Liver (tissue), 9 donors: ENCODE results near the gene HTR5A. TPM values are rescaled to one million over a fixed set of nuclear protein-coding genes. Genes with fewer than 3 reads are reported as not detected.

Experiments
- DNase-seq: peaks from one replicate; pipeline ENCODE4 v3.0.0-alpha.2; 2017; ENCODE audit warnings: low spot score
- H3K27ac ChIP-seq, 2 donors: one replicate each; pipeline ENCODE4 v1.7.0; 2013; ENCODE audit warnings: inconsistent platforms in 2 of 2, low read length in 2 of 2, control low read depth in 1 of 2, low read depth in 1 of 2, mild to moderate bottlenecking in 1 of 2
- H3K27me3 ChIP-seq, 4 donors: one replicate each; pipeline versions ENCODE4 v1.6.1 to v1.7.0; 2013; ENCODE audit warnings: low read length in 3 of 4, inconsistent platforms in 1 of 4, mild to moderate bottlenecking in 1 of 4, moderate library complexity in 1 of 4; ENCODE audit not compliant: control insufficient read depth in 4 of 4, insufficient read depth in 4 of 4
- H3K36me3 ChIP-seq, 4 donors: one replicate each; pipeline versions ENCODE4 v1.6.1 to v1.7.0; 2013; ENCODE audit warnings: low read length in 3 of 4, mild to moderate bottlenecking in 3 of 4, low read depth in 1 of 4, moderate library complexity in 1 of 4; ENCODE audit not compliant: control insufficient read depth in 4 of 4, insufficient read depth in 3 of 4
- H3K4me1 ChIP-seq, 4 donors: one replicate each; pipeline versions ENCODE4 v1.6.1 to v1.7.0; 2013; ENCODE audit warnings: low read length in 3 of 4, mild to moderate bottlenecking in 3 of 4, moderate library complexity in 1 of 4; ENCODE audit not compliant: control insufficient read depth in 4 of 4, insufficient read depth in 4 of 4
- H3K4me3 ChIP-seq, 3 donors: one replicate each; pipeline versions ENCODE4 v1.6.1 to v1.7.0; 2013; ENCODE audit warnings: low read length in 3 of 3, control low read depth in 1 of 3, low read depth in 1 of 3, mild to moderate bottlenecking in 1 of 3
- H3K9ac ChIP-seq, 2 donors: one replicate each; pipeline ENCODE4 v1.7.0; 2013; ENCODE audit warnings: low read length in 2 of 2, mild to moderate bottlenecking in 2 of 2, moderate library complexity in 2 of 2, control low read depth in 1 of 2, low read depth in 1 of 2
- H3K9me3 ChIP-seq, 4 donors: one replicate each; pipeline versions ENCODE4 v1.6.1 to v1.7.0; 2013; ENCODE audit warnings: low read length in 3 of 4; ENCODE audit not compliant: control insufficient read depth in 4 of 4
- ATF3 ChIP-seq: IDR thresholded peaks from 2 replicates; pipeline ENCODE4 v1.6.1; 2016; ENCODE audit warnings: antibody characterized with exemption
- CTCF ChIP-seq: fragments of 150-350 bp; IDR thresholded peaks from 2 replicates; pipeline ENCODE4 v1.5.1; 2017; ENCODE audit warnings: improper control_type of control experiment, low read depth, low read length; ENCODE audit not compliant: missing input control
- EGR1 ChIP-seq, 2 donors: IDR thresholded peaks; 2 replicates each; pipeline ENCODE4 v1.6.1; 2016 to 2018; ENCODE audit warnings: antibody characterized with exemption in 2 of 2, low read depth in 2 of 2
- FOXA1 ChIP-seq: IDR thresholded peaks from 2 replicates; pipeline ENCODE4 v1.6.1; 2016; ENCODE audit warnings: antibody characterized with exemption
- FOXA2 ChIP-seq: IDR thresholded peaks from 2 replicates; pipeline ENCODE4 v1.6.1; 2016; ENCODE audit warnings: antibody characterized with exemption
- GABPA ChIP-seq, 2 donors: IDR thresholded peaks in 1 of 2; conservative IDR thresholded peaks in 1 of 2; 2 replicates each; pipeline ENCODE4 v1.6.1; 2016; ENCODE audit warnings: antibody characterized with exemption in 2 of 2, mild to moderate bottlenecking in 1 of 2, moderate library complexity in 1 of 2
- HNF4A ChIP-seq, 2 donors: conservative IDR thresholded peaks; 2 replicates each; pipeline ENCODE4 v1.6.1; 2016; ENCODE audit warnings: antibody characterized with exemption in 2 of 2, mild to moderate bottlenecking in 2 of 2
- HNF4G ChIP-seq: IDR thresholded peaks from 2 replicates; pipeline ENCODE4 v1.6.1; 2016; ENCODE audit warnings: antibody characterized with exemption
- JUND ChIP-seq, 2 donors: IDR thresholded peaks; 2 replicates each; pipeline ENCODE4 v1.6.1; 2016; ENCODE audit warnings: antibody characterized with exemption in 2 of 2
- NR2F2 ChIP-seq: IDR thresholded peaks from 2 replicates; pipeline ENCODE4 v1.6.1; 2016; ENCODE audit warnings: antibody characterized with exemption
- RAD21 ChIP-seq, 2 donors: IDR thresholded peaks; 2 replicates each; pipeline ENCODE4 v1.6.1; 2016; ENCODE audit warnings: antibody characterized with exemption in 2 of 2, mild to moderate bottlenecking in 2 of 2
- REST ChIP-seq: IDR thresholded peaks from 2 replicates; pipeline ENCODE4 v1.6.1; 2016; ENCODE audit warnings: antibody characterized with exemption, mild to moderate bottlenecking
- RXRA ChIP-seq, 2 donors: IDR thresholded peaks; 2 replicates each; pipeline ENCODE4 v1.6.1; 2017 to 2018; ENCODE audit warnings: antibody characterized with exemption in 2 of 2, mild to moderate bottlenecking in 1 of 2
- SP1 ChIP-seq: IDR thresholded peaks from 2 replicates; pipeline ENCODE4 v1.6.1; 2018; ENCODE audit warnings: antibody characterized with exemption, mild to moderate bottlenecking
- TAF1 ChIP-seq: conservative IDR thresholded peaks from 2 replicates; pipeline ENCODE4 v1.6.1; 2016; ENCODE audit warnings: antibody characterized with exemption, mild to moderate bottlenecking
- YY1 ChIP-seq: IDR thresholded peaks from 2 replicates; pipeline ENCODE4 v1.6.1; 2016; ENCODE audit warnings: antibody characterized with exemption, mild to moderate bottlenecking
- ZBTB33 ChIP-seq: IDR thresholded peaks from 2 replicates; pipeline ENCODE4 v1.6.1; 2016; ENCODE audit warnings: antibody characterized with exemption
- WGBS: extraction: QIAGEN DNeasy Blood & Tissue Kit; methylation state at CpG from one replicate; pipeline ENCODE4 v1.1.7; 2013; 5-methylcytosine and 5-hydroxymethylcytosine counted together
- polyA plus RNA-seq, 2 donors: library from polyadenylated mRNA; stranded (reverse) in 1 of 2; unstranded in 1 of 2; fragments of 200-250 nt in 1 of 2; fragments of >200 nt in 1 of 2; fragmentation: Nextera tagmentation in 1 of 2; extraction: Ambion mirVana in 1 of 2; gene quantifications; one replicate each; pipeline versions ENCODE4 v1.2.1 to v1.2.3, GENCODE V29; 2013 to 2015
- total RNA-seq, 2 donors: library from RNA; depleted of rRNA; stranded (reverse); fragments of >200 nt; gene quantifications; one replicate each; pipeline ENCODE4 v1.2.3, GENCODE V29; 2014
- TF ChIP-seq, protein P1 (sequence below): IDR thresholded peaks from 2 replicates; pipeline ENCODE4 v1.6.1; 2016; ENCODE audit warnings: antibody characterized with exemption
- donor health status: healthy.
- donor health status: healthy.
- donor health status: healthy.
- donor health status: healthy.
- donor health status: healthy.

The HTR5A gene
- total and polyA plus RNA-seq, 4 donors: not detected

DNA sequence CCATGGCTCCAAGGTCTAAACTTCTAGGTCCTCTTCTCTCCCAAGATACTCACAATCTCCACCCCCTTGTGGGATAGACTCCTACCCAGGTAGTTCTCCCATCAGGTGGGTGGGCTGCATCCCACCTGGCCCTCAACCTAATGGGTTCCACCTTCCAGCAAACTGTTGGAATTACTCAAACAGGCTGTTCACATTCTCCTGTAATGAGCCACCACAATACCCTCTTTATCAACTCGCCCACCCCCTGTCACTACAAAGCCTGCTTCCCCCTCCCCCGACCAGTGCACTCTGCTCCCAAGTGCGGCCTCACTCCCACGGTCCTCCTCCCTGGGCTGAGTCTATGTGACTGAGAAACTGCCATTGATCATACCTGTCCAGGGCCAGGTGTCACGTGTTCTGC, 10.4 kb upstream of the HTR5A start:
- DNase-seq: no peak
- peaks cover 0 to 2% (median 0%) of the 10 kb centered on the region in 4 donors for H3K27me3 ChIP-seq
- H3K27ac ChIP-seq: no peak overlapping the region
- WGBS: 45% methylated on average over 5 of the region's 5 CpGs
- H3K4me3 ChIP-seq: no peak overlapping the region
- H3K9ac ChIP-seq: no peak overlapping the region
- H3K9me3 ChIP-seq: no peaks in the 10 kb centered on the region
- no peaks in the 10 kb centered on the region for H3K36me3 ChIP-seq
- no peaks in the 10 kb centered on the region for H3K4me1 ChIP-seq
- TF ChIP-seq RAD21 (IDR thresholded peaks at IDR 0.05): no peak
- TF ChIP-seq EGR1 (IDR thresholded peaks at IDR 0.05; ENCODE audit: low read depth in 2 of 2): no peak
- TF ChIP-seq ZBTB33: no peak
- no peak for TF ChIP-seq HNF4G
- TF ChIP-seq, protein P1, sequence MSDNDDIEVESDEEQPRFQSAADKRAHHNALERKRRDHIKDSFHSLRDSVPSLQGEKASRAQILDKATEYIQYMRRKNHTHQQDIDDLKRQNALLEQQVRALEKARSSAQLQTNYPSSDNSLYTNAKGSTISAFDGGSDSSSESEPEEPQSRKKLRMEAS: no peak
- no peak for TF ChIP-seq RXRA (IDR thresholded peaks at IDR 0.05)
- TF ChIP-seq FOXA1: no peak
- TF ChIP-seq SP1: no peak
- TF ChIP-seq TAF1: no peak
- TF ChIP-seq JUND (IDR thresholded peaks at IDR 0.05): no peak

GRCh38 chr7:155062411-155062810, 7.7 kb upstream of the HTR5A start:
- Histone ChIP-seq H3K27ac (no peak overlapping the region), H3K4me3 (no peak overlapping the region), H3K27me3 (peaks cover 0 to 5% (median 0%) of the 10 kb centered on the region in 4 donors), H3K4me1 (no peaks in the 10 kb centered on the region), H3K9ac (no peak overlapping the region), H3K36me3 (no peaks in the 10 kb centered on the region), H3K9me3 (no peaks in the 10 kb centered on the region)
- DNase-seq: no peak
- TF ChIP-seq RXRA (IDR thresholded peaks at IDR 0.05): no peak
- TF ChIP-seq CTCF: no peak
- no peak for TF ChIP-seq FOXA2
- no peak for TF ChIP-seq SP1
- TF ChIP-seq GABPA (IDR thresholded peaks at IDR 0.05 in 1 of 2, conservative IDR thresholded peaks at IDR 0.05 in 1 of 2): no peak
- no peak for TF ChIP-seq JUND (IDR thresholded peaks at IDR 0.05)
- no peak for TF ChIP-seq TAF1
- TF ChIP-seq, protein P1: no peak
- TF ChIP-seq FOXA1: no peak
- no peak for TF ChIP-seq HNF4A (conservative IDR thresholded peaks at IDR 0.05)
- no peak for TF ChIP-seq REST
- no peak for TF ChIP-seq YY1
- TF ChIP-seq HNF4G: no peak
- TF ChIP-seq ATF3: no peak
- TF ChIP-seq NR2F2: no peak
- 39% methylated on average over 5 of the region's 5 CpGs for WGBS
